Neural progenitor cell (in vitro differentiated cells): ENCODE results near the gene SMYD3. TPM values are rescaled to one million over a fixed set of nuclear protein-coding genes. Genes with fewer than 3 reads are reported as not detected.
A peak's percentile ranks its signal among the peaks of the same experiment; 100 is the strongest.

ENCODE experiments used
- DNase-seq: peaks from one replicate; pipeline ENCODE4 v3.0.0-alpha.2; 2016; ENCODE audit warnings: low spot score
- H2AFZ ChIP-seq: fragments of 200-600 bp; sonication (generic); replicated peaks from 2 replicates; pipeline ENCODE4 v1.6.1; 2016; ENCODE audit warnings: antibody characterized with exemption
- H3F3A ChIP-seq: fragments of 200-600 bp; sonication (generic); 2 replicates; pipeline ENCODE4 v1.6.1; 2016; ENCODE audit warnings: antibody characterized with exemption, low read depth
- H3K27ac ChIP-seq: fragments of 200-600 bp; sonication (generic); 2 replicates; pipeline ENCODE4 v1.5.1; 2016; ENCODE audit warnings: mild to moderate bottlenecking
- H3K27me3 ChIP-seq: fragments of 200-600 bp; sonication (generic); 2 replicates; pipeline ENCODE4 v1.6.1; 2016; ENCODE audit warnings: mild to moderate bottlenecking, moderate library complexity
- H3K36me3 ChIP-seq: fragments of 200-600 bp; sonication (generic); 2 replicates; pipeline ENCODE4 v1.5.1; 2016
- H3K4me1 ChIP-seq: fragments of 200-600 bp; sonication (generic); 2 replicates; pipeline ENCODE4 v1.6.1; 2016; ENCODE audit warnings: mixed run types
- H3K4me2 ChIP-seq: fragments of 200-600 bp; sonication (generic); 2 replicates; pipeline ENCODE4 v1.6.1; 2016
- H3K4me3 ChIP-seq: fragments of 200-600 bp; sonication (generic); 2 replicates; pipeline ENCODE4 v1.5.1; 2016
- H3K79me2 ChIP-seq: fragments of 200-600 bp; sonication (generic); 2 replicates; pipeline ENCODE4 v1.6.1; 2016; ENCODE audit warnings: low read depth
- H3K9ac ChIP-seq: fragments of 200-600 bp; sonication (generic); 2 replicates; pipeline ENCODE4 v1.6.1; 2016
- H3K9me3 ChIP-seq: fragments of 200-600 bp; sonication (generic); 2 replicates; pipeline ENCODE4 v1.5.1; 2016; ENCODE audit warnings: low read depth
- H4K20me1 ChIP-seq: fragments of 200-600 bp; sonication (generic); 2 replicates; pipeline ENCODE4 v1.6.1; 2016; ENCODE audit warnings: low read depth
- H3K27ac Mint-ChIP-seq: 3 replicates; pipeline ENCODE4 v1.8.0; 2021; ENCODE audit warnings: mixed read lengths
- H3K27me3 Mint-ChIP-seq: 2 replicates; pipeline ENCODE4 v1.8.0; 2022; ENCODE audit warnings: low read depth, mild to moderate bottlenecking, inconsistent platforms, moderate library complexity, mixed read lengths; ENCODE audit not compliant: insufficient read depth
- H3K36me3 Mint-ChIP-seq: 3 replicates; pipeline ENCODE4 v1.8.0; 2021; ENCODE audit warnings: mixed read lengths
- H3K4me1 Mint-ChIP-seq: 3 replicates; pipeline ENCODE4 v1.8.0; 2021; ENCODE audit warnings: mixed read lengths
- H3K4me3 Mint-ChIP-seq: 3 replicates; pipeline ENCODE4 v1.8.0; 2021; ENCODE audit warnings: mild to moderate bottlenecking, moderate library complexity, mixed read lengths
- H3K9me3 Mint-ChIP-seq: 3 replicates; pipeline ENCODE4 v1.8.0; 2020; ENCODE audit warnings: mixed read lengths
- CTCF ChIP-seq: fragments of 200-600 bp; sonication (generic); IDR thresholded peaks from 2 replicates; pipeline ENCODE4 v1.5.1; 2017; ENCODE audit warnings: antibody characterized with exemption, mild to moderate bottlenecking
- EZH2 ChIP-seq: fragments of 200-600 bp; sonication (generic); IDR thresholded peaks from 2 replicates; pipeline ENCODE4 v1.6.1; 2017; ENCODE audit warnings: antibody characterized with exemption, mild to moderate bottlenecking, moderate library complexity
- EZH2phosphoT487 ChIP-seq: fragments of 200-600 bp; sonication (generic); IDR thresholded peaks from 2 replicates; pipeline ENCODE4 v1.6.1; 2017; ENCODE audit warnings: antibody characterized with exemption
- total RNA-seq: library from RNA; depleted of rRNA; stranded (reverse); fragments of >200 nt; gene quantifications from 2 replicates; pipeline ENCODE4 v1.2.3, GENCODE V29; 2015; ENCODE audit warnings: low replicate concordance

SMYD3 gene
- total RNA-seq, 1 donor from 2014 or later, result 43.2 TPM

DNA sequence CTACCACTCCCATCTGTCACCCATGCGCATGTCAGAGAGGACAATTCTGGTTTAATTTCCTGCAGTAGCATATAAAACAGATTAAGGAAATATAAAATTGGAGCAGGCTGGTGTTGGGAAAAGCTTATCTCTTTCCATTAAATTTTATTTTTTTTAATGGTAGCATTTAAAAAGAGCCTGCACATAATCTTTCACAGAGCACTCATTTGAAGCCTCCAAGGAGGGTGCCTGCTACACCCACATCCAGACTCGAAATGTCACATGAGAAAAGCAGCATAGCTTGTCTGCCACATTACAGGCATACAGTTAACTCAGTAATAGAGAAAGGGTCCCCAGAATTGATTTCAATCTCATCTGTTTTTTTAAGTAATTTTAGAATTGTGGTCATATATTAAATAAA, 753.3 kb downstream of the SMYD3 start:
- no peaks in the 10 kb centered on the region for H3K27me3 ChIP-seq
- DNase-seq, result no peak
- H3F3A ChIP-seq, result peaks cover 10% of the 10 kb centered on the region
- no peak overlapping the region for H3K9ac ChIP-seq
- no peaks in the 10 kb centered on the region for H3K36me3 ChIP-seq
- H3K4me3 Mint-ChIP-seq, result no peak overlapping the region
- H4K20me1 ChIP-seq, result no peaks in the 10 kb centered on the region
- peaks cover 1% of the 10 kb centered on the region for H3K36me3 Mint-ChIP-seq
- H3K9me3 Mint-ChIP-seq, result peaks cover 11% of the 10 kb centered on the region
- H3K4me1 Mint-ChIP-seq, result peaks cover 30% of the 10 kb centered on the region
- peaks cover 15% of the 10 kb centered on the region for H3K4me1 ChIP-seq
- no peak overlapping the region for H3K27ac Mint-ChIP-seq
- no peaks in the 10 kb centered on the region for H3K79me2 ChIP-seq
- TF ChIP-seq CTCF (no peak), EZH2phosphoT487 (no peak), EZH2 (no peak)
- no peaks in the 10 kb centered on the region for H3K27me3 Mint-ChIP-seq
- no peak overlapping the region for H3K4me3 ChIP-seq
- no peak overlapping the region for H3K4me2 ChIP-seq
- H3K27ac ChIP-seq, result no peak overlapping the region
- H2AFZ ChIP-seq, result no peak overlapping the region
- H3K9me3 ChIP-seq, result no peaks in the 10 kb centered on the region

DNA sequence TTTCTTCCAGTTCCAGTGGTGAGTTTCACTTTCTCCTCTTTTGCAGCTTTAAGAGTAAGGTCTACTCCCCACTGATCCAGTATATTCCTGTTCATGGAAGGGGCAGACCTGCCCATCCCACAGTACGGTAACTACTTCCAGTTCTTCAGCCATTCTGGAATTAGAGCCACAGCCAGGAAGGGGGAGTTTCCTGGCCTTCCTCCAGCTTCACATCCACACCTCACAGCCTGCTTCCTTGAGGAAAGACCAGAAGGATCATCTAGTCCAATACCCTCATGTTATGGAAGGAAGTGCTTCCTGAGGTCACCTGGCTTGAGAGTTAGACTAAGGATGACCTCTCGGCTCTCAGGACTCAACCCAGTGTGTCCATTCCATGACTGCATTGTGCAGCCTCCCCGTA, 754.5 kb downstream of the SMYD3 start:
- H4K20me1 ChIP-seq, result no peaks in the 10 kb centered on the region
- no peaks in the 10 kb centered on the region for H3K27me3 Mint-ChIP-seq
- H3K9ac ChIP-seq, result no peak overlapping the region
- no peak overlapping the region for H3K4me2 ChIP-seq
- no peaks in the 10 kb centered on the region for H3K27me3 ChIP-seq
- H3K4me1 Mint-ChIP-seq, result peaks cover 35% of the 10 kb centered on the region
- H3K79me2 ChIP-seq, result no peaks in the 10 kb centered on the region
- peaks cover 1% of the 10 kb centered on the region for H3K36me3 Mint-ChIP-seq
- no peak overlapping the region for H3K4me3 ChIP-seq
- H3K9me3 ChIP-seq, result no peaks in the 10 kb centered on the region
- peaks cover 19% of the 10 kb centered on the region for H3F3A ChIP-seq
- H3K27ac Mint-ChIP-seq, result peak overlapping the region; percentile 91
- H3K4me3 Mint-ChIP-seq, result no peak overlapping the region
- H3K27ac ChIP-seq, result no peak overlapping the region
- no peak overlapping the region for H2AFZ ChIP-seq
- peaks cover 10% of the 10 kb centered on the region for H3K9me3 Mint-ChIP-seq
- H3K4me1 ChIP-seq, result peaks cover 25% of the 10 kb centered on the region
- no peak for DNase-seq
- TF ChIP-seq EZH2, result no peak
- TF ChIP-seq EZH2phosphoT487, result no peak
- TF ChIP-seq CTCF, result no peak
- no peaks in the 10 kb centered on the region for H3K36me3 ChIP-seq

- peak; percentile 57 for DNase-seq
- peaks cover 25% of the 10 kb centered on the region for H3K4me1 ChIP-seq
- peaks cover 7% of the 10 kb centered on the region for H3K9me3 Mint-ChIP-seq
- H3K27me3 ChIP-seq, result no peaks in the 10 kb centered on the region
- no peaks in the 10 kb centered on the region for H3K79me2 ChIP-seq
- peak overlapping the region; percentile 91 for H3K27ac Mint-ChIP-seq
- no peaks in the 10 kb centered on the region for H3K27me3 Mint-ChIP-seq
- no peak overlapping the region for H3K27ac ChIP-seq
- no peaks in the 10 kb centered on the region for H3K36me3 ChIP-seq
- H3F3A ChIP-seq, result peaks cover 19% of the 10 kb centered on the region
- H3K9ac ChIP-seq, result no peak overlapping the region
- no peak overlapping the region for H2AFZ ChIP-seq
- H3K9me3 ChIP-seq, result no peaks in the 10 kb centered on the region
- H4K20me1 ChIP-seq, result no peaks in the 10 kb centered on the region
- no peak overlapping the region for H3K4me3 ChIP-seq
- H3K36me3 Mint-ChIP-seq, result peaks cover 3% of the 10 kb centered on the region
- TF ChIP-seq EZH2 (no peak), EZH2phosphoT487 (no peak), CTCF (no peak)
- H3K4me1 Mint-ChIP-seq, result peaks cover 35% of the 10 kb centered on the region
- peak overlapping the region; percentile 10 for H3K4me3 Mint-ChIP-seq
- peak overlapping the region; percentile 23 for H3K4me2 ChIP-seq
These were observed 755.2 kb downstream of the SMYD3 start for GRCh38 chr1:245751726-245752470.
